GM12878 (cell line): ENCODE measurements around the gene TUBGCP3. TPM values are rescaled to one million over a fixed set of nuclear protein-coding genes. Genes with fewer than 3 reads are reported as not detected.

Experiments
- ATAC-seq: fragments of 200-7000 bp; cut with Tn5 transposase; 3 replicates; pipeline ENCODE4 v1.9.1; 2020; ENCODE audit warnings: mild to moderate bottlenecking, moderate library complexity
- BruUV-seq: library from RNA; stranded (reverse); fragments of 400-500 nt; replicated peaks from 2 replicates; lab custom pipeline; 2021; lab: Mats Ljungman, UMichigan
- CTCF ChIA-PET: fragments of 300-600 bp; sonication (Branson Sonifier 250); formaldehyde crosslinking; extraction: SDS; loops from one replicate; lab custom pipeline; 2021; ENCODE audit warnings: inconsistent platforms; lab: Yijun Ruan, JAX
- POLR2A ChIA-PET: fragments of 350-600 bp; formaldehyde crosslinking; extraction: SDS; loops from one replicate; lab custom pipeline; 2021; ENCODE audit warnings: inconsistent platforms; lab: Charles Lee
- RAD21 ChIA-PET: fragments of 300-600 bp; sonication (Branson Sonifier 250); formaldehyde crosslinking; loops from one replicate; lab custom pipeline; 2023; ENCODE audit warnings: antibody characterized with exemption; ENCODE audit not compliant: unreplicated experiment; lab: Charles Lee
- SMC1A ChIA-PET: fragments of 300-600 bp; sonication (Branson Sonifier 250); formaldehyde crosslinking; loops from one replicate; lab custom pipeline; 2023; ENCODE audit not compliant: unreplicated experiment, uncharacterized antibody; lab: Charles Lee
- DNase-seq: peaks from one replicate; pipeline ENCODE4 v3.0.0-alpha.2; 2011; ENCODE audit warnings: low read depth, low spot score
- FAIRE-seq: peaks from 3 replicates; lab custom pipeline; 2011; peaks lifted over from hg19 to GRCh38; lab: Jason Lieb, UNC
- H2AFZ ChIP-seq: 2 replicates; pipeline ENCODE4 v1.6.0; 2011; ENCODE audit warnings: low read depth, low read length, control low read depth; ENCODE audit not compliant: control insufficient read depth
- H3K27ac ChIP-seq: 2 replicates; pipeline ENCODE4 v1.5.1; 2011; ENCODE audit warnings: control low read depth; ENCODE audit not compliant: control insufficient read depth, insufficient read depth
- H3K27me3 ChIP-seq, 2 experiments: replicated peaks in 1 of 2; 2 replicates each; pipeline versions ENCODE4 v1.6.0 to v1.6.1; 2011; ENCODE audit warnings: low read length in 1 of 2; ENCODE audit not compliant: control insufficient read depth in 2 of 2, insufficient read depth in 2 of 2
- H3K36me3 ChIP-seq, 2 experiments: 2 replicates each; pipeline ENCODE4 v1.5.1; 2011; ENCODE audit warnings: low read length in 1 of 2; ENCODE audit not compliant: control insufficient read depth in 2 of 2, insufficient read depth in 2 of 2
- H3K4me1 ChIP-seq: 2 replicates; pipeline ENCODE4 v1.6.1; 2011; ENCODE audit warnings: mild to moderate bottlenecking, low read length, moderate library complexity, mixed read lengths; ENCODE audit not compliant: control insufficient read depth, insufficient read depth
- H3K4me2 ChIP-seq: 2 replicates; pipeline ENCODE4 v1.6.0; 2011; ENCODE audit warnings: control low read depth; ENCODE audit not compliant: control insufficient read depth, insufficient read depth
- H3K4me3 ChIP-seq: fragments of 200-600 bp; sonication (generic); 2 replicates; pipeline ENCODE4 v1.5.1; 2016
- H3K79me2 ChIP-seq: 2 replicates; pipeline ENCODE4 v1.6.0; 2011; ENCODE audit warnings: low read length; ENCODE audit not compliant: control insufficient read depth, insufficient read depth
- H3K9ac ChIP-seq: 2 replicates; pipeline ENCODE4 v1.8.0; 2011; ENCODE audit warnings: low read length, control low read depth, mixed read lengths; ENCODE audit not compliant: control insufficient read depth, insufficient read depth
- H3K9me3 ChIP-seq: replicated peaks from 3 replicates; pipeline ENCODE4 v1.5.1; 2011; ENCODE audit warnings: mild to moderate bottlenecking, low read length; ENCODE audit not compliant: control insufficient read depth, insufficient read depth
- H4K20me1 ChIP-seq: 2 replicates; pipeline ENCODE4 v1.6.0; 2011; ENCODE audit not compliant: control insufficient read depth, insufficient read depth
- BHLHE40 ChIP-seq, 2 experiments: fragments of 450-650 bp in 1 of 2; IDR thresholded peaks; 2 replicates each; pipeline ENCODE4 v1.6.1; 2011 to 2017; ENCODE audit warnings: low read depth in 2 of 2, borderline replicate concordance in 1 of 2, improper control_type of control experiment in 1 of 2, low read length in 1 of 2, mild to moderate bottlenecking in 1 of 2
- BRCA1 ChIP-seq: IDR thresholded peaks from 2 replicates; pipeline ENCODE4 v1.6.1; 2011; ENCODE audit warnings: low read depth, low read length, improper control_type of control experiment
- CREM ChIP-seq: IDR thresholded peaks from 2 replicates; pipeline ENCODE4 v1.6.1; 2014; ENCODE audit warnings: antibody characterized with exemption, low read depth
- NFIC ChIP-seq: IDR thresholded peaks from 2 replicates; pipeline ENCODE4 v1.6.1; 2012; ENCODE audit warnings: low read depth, mild to moderate bottlenecking, inconsistent platforms, low read length, moderate library complexity
- RCOR1 ChIP-seq: conservative IDR thresholded peaks from 2 replicates; pipeline ENCODE4 v1.6.1; 2012; ENCODE audit warnings: low read depth, low read length, improper control_type of control experiment
- SMARCA5 ChIP-seq: fragments of 450-650 bp; IDR thresholded peaks from 2 replicates; pipeline ENCODE4 v1.6.1; 2017; ENCODE audit warnings: mild to moderate bottlenecking
- ZBED1 ChIP-seq: IDR thresholded peaks from 2 replicates; pipeline ENCODE4 v1.6.1; 2016; ENCODE audit warnings: borderline replicate concordance
- ZSCAN29 ChIP-seq: fragments of 450-650 bp; IDR thresholded peaks from 2 replicates; pipeline ENCODE4 v1.6.1; 2017; ENCODE audit warnings: mild to moderate bottlenecking, moderate library complexity
- WGBS: methylation state at CpG from one replicate; pipeline ENCODE4 v1.1.6; 2016; ENCODE audit warnings: low lambda C conversion rate; ENCODE audit not compliant: insufficient replicate concordance, insufficient coverage; ENCODE audit errors: missing lambda C conversion rate; 5-methylcytosine and 5-hydroxymethylcytosine counted together
- in situ Hi-C: fragments of 300-500 bp; cut with MboI; formaldehyde crosslinking; loops from 9 replicates; pipeline ENCODE4 v1.14.3; 2018; ENCODE audit warnings: mixed read lengths
- intact Hi-C: fragments of 100-400 bp; cut with micrococcal nuclease; formaldehyde crosslinking; loops from one replicate; pipeline ENCODE4 v1.14.2; 2022; ENCODE audit not compliant: unreplicated experiment
- polyA plus RNA-seq, 11 experiments: library from polyadenylated mRNA; depleted of rRNA in 4 of 11; unstranded in 6 of 11; stranded (reverse) in 5 of 11; fragments of >200 nt; fragmentation: Nextera tagmentation in 4 of 11; fragmentation: Illumina TruSeq in 1 of 11; extraction: Ambion mirVana in 4 of 11; extraction: Trizol in 1 of 11; gene quantifications; 1 replicate in 1 of 11; 2 replicates in 10 of 11; pipeline versions ENCODE4 v1.2.1 to v1.2.3, GENCODE V29; 2011 to 2016; ENCODE audit warnings: inconsistent platforms in 2 of 11, missing spikeins in 2 of 11, low read depth in 1 of 11
- total RNA-seq, 4 experiments: library from RNA; depleted of rRNA in 3 of 4; stranded (reverse); fragments of >200 nt in 3 of 4; fragmentation: Illumina TruSeq in 1 of 4; extraction: Trizol in 1 of 4; gene quantifications; 2 replicates each; pipeline versions ENCODE4 v1.2.1 to v1.2.3, GENCODE V29; 2013 to 2021

The TUBGCP3 gene
- total and polyA plus RNA-seq, 10 of the 15 experiments (the other 5 are each of a cell fraction or from before 2014, with no cell fraction given): 4.0 to 34.0 (median 22.6) TPM

DNA sequence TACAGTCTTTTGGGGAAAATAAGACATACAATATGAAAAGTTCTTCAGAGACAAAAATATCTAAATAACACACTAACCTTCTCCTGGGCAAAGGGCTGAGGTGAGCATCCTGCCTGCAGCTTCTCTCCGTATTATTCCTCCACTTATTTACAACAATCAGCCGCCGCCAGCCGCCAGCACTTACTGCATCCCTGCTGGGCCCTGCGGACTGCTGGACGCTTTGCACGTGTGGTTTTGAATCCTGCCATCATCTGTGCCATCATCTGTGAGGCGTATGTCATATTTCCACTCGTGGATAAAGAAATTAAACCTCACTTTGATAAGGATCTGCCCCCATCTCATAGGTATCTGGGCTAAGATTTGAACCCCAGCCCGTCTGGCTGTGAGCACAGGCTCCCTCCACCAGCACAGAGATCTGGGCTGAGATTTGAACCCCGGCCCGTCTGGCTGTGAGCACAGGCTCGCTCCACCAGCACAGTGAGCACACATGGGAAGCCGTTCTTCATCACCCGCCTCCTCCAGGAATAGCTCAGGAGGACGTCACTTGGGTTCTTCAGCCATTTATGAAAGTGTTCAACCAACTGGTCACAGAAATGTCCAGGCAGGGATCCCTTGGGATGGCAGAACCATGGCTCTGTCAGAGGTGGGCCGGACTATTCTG lies 35.2 kb upstream of the TUBGCP3 start (continued):
- no peak for TF ChIP-seq BHLHE40 (IDR thresholded peaks at IDR 0.05; ENCODE audit: borderline replicate concordance in 1 of 2, low read depth in 2 of 2, low read length in 1 of 2)
- TF ChIP-seq CREM: no peak
- TF ChIP-seq ZBED1: no peak
- TF ChIP-seq, all 136 proteins: peak for 0

GRCh38 chr13:112622375-112622774 lies 34.4 kb upstream of the TUBGCP3 start:
- POLR2A ChIA-PET: no interaction called here
- in situ Hi-C loops: loop anchor here (25.0 kb wide), 1 partner anchor 535 kb away; no protein-coding TSS in a partner anchor
- no peak for TF ChIP-seq CREM
- no peak for TF ChIP-seq NFIC
- TF ChIP-seq RCOR1: no peak
- TF ChIP-seq BRCA1: no peak
- no peak for TF ChIP-seq SMARCA5
- TF ChIP-seq ZSCAN29: no peak
- TF ChIP-seq, all 136 proteins: peak for 0
- Histone ChIP-seq H2AFZ (no peak overlapping the region), H3K27ac (no peak overlapping the region), H3K4me2 (no peak overlapping the region), H4K20me1 (no peaks in the 10 kb centered on the region), H3K9ac (no peak overlapping the region), H3K27me3 (no peaks in the 10 kb centered on the region; a peak in 2 of 4 replicates), H3K79me2 (no peaks in the 10 kb centered on the region), H3K36me3 (no peaks in the 10 kb centered on the region), H3K4me1 (no peaks in the 10 kb centered on the region), H3K4me3 (no peak overlapping the region), H3K9me3 (no peaks in the 10 kb centered on the region)
- SMC1A ChIA-PET: no interaction called here
- intact Hi-C loops: no loop called here
- no peak for ATAC-seq
- WGBS: 37% methylated on average over 7 of the region's 7 CpGs
- DNase-seq: no peak
- CTCF ChIA-PET: interaction anchor here (1.3 kb wide), 2 partner anchors 10 to 255 kb away, joined by 3 read pairs; no protein-coding TSS in a partner anchor
- no peak for FAIRE-seq
- no TSS peak for BruUV-seq
- RAD21 ChIA-PET: no interaction called here
